ENCODE results near the gene CCDC82.
A peak's percentile ranks its signal among the peaks of the same experiment; 100 is the strongest.
"Not testable (repeated sequence)": the region's sequence is repeated elsewhere in the genome, so short reads cannot be mapped to it uniquely, and the experiment has no call there.

Gene CCDC82

DNA sequence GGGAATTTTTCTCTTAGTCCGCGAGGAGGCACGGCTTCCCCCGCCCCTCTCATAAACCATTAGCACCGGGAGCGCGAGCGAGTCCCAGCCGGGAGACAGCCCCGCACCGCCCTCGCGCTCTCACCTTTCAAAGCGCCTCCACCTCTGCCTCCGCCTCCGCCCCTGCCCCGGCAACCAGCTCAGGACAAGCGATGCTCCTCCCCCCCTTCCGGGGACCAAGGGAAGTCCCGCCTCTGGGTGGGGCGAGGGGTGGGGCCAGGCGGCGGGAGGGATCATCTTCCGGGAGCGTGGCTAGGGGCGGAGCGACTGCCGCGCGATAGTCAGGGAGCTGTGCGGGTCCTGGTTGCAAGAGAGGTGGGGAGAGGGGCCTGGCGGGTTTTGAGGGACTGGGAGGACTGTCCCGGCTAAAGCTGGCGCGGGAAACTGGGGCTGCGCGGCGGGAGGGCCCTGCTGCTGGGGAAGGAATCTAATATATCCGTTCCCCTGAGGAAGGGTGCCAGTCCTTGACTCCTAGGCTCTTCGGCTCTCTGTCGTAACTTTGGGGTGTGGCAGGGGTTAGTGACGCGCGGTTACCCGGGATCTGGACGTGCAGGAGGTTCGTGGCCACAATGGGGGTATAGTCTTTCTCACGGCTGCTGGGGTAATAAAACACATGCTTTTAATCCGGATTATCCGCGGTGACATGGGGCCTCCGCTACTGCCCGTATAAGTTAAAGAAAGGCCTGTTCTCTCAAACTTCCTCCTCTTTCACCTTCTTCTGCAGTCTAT, at the start of gene CCDC82, which contains the start of gene JRKL:
TSS of gene CCDC82 (minus strand) at position 193 of the 768 bp plus-strand sequence. CDS start 5,165 bp downstream, outside the sequence.
TSS of gene JRKL (plus strand) at position 294 of the 768 bp plus-strand sequence. CDS start 637 bp downstream, outside the sequence.
- peak; percentile 98 for DNase-seq

DNA sequence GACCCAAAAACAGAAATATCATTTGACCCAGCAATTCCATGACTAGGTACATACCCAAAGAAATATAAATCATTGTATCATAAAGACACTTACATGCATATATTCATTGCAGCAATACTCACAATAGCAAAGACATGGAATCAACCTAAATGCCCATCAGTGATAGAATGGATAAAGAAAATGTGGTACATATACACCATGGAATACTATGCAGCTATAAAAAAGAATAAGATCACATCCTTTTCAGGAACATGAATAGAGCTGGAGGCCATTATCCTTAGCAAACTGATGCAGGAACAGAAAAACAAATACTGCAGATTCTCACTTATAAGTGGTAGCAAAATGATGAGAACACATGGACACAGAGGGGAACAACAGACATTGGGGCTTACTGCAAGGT, 42.9 kb upstream of the CCDC82 start:
- not testable (repeated sequence) for DNase-seq

DNA sequence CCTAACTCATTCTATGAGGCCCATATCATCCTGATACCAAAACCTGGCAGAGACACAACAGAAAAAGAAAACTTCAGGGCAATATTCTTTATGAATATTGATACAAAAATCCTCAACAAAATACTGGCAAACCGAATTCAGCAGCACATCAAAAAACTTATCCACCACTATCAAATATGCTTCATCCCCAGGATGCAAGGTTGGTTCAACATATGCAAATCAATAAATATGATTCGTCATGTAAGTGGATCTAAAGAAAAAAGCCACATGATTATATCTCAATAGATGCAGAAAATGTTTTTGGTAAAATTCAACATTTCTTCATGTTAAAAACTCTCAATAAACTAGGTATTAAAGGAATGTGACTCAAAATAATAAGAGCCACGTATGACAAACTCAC, 41.0 kb upstream of the CCDC82 start:
- DNase-seq = no peak

DNA sequence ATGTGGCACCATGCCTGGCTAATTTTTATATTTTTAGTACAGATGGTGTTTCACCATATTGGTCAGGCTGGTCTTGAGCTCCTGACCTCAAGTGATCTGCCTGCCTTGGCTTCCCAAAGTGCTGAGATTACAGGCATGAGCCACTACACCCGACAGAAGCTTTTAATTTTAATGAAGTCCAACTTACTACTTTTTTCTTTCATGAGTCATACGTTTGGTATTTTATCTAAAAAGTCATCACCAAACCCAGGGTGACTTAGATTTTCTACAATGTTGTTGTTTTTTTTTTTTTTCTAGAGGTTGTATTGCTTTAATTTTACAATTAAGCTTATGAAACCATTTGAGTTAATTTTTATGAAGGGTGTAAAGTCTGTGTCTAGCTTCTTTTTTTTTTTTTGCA, 35.0 kb upstream of the CCDC82 start:
- no peak for DNase-seq

DNA sequence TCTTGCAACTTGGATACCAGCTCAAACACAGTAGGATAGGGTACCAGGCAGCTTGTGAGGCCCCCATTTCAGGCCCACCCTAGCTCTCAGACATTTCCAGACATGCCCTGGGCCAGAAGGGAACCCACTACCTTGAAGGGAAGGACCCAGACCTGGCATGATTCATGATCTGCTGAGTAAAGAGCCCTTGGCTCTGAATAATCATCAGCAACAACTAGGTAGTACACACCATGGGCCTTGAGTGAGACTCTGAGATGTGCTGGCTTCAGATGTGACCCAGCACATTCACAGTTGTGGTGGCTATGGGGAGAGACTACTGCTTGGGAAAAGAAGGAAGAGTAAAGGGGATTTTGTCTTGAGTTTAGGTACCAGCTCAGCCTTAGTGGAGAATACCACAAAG, 23.7 kb upstream of the CCDC82 start:
- DNase-seq = no peak

DNA sequence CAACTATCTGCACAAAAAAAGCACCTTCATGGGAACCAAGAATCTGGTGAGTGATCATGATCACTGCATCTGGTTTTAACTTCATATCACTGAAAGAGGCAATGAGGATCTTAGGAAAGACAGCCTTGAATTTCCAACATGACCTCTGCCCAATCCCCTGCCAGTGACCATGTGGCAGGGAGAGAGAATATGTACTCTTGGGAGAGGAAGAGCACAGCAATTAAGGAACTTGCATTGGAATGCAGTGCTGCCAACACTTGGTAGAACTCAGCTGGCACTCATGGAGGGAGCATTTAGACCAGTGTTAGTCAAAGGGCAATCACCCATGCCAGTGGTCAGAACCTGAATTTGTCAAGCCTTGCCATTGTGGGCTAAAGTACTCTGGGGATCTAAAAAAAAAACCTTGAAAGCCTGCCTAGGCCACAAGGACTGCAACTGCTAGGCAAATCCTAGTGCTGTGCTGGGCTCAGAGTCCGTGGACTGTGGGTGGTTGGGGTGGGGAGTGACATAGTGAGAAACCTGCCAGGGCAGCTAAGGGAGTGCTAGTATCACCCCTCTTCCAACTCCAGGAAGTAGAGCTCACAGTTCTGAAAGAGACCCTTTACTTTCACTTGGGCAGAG, 23.2 kb upstream of the CCDC82 start:
- DNase-seq = no peak

DNA sequence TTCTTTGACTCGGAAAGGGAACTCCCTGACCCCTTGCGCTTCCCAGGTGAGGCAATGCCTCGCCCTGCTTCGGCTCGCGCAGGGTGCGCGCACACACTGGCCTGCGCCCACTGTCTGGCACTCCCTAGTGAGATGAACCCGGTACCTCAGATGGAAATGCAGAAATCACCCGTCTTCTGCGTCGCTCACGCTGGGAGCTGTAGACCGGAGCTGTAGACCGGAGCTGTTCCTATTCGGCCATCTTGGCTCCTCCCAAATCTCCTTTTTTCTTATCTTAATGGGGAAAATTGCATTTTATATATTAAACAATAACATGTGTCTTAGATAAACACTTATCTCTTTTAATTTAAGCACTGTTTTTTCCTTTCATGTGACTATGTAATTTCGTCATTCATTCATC, 21.7 kb upstream of the CCDC82 start:
- not testable (repeated sequence) for DNase-seq

DNA sequence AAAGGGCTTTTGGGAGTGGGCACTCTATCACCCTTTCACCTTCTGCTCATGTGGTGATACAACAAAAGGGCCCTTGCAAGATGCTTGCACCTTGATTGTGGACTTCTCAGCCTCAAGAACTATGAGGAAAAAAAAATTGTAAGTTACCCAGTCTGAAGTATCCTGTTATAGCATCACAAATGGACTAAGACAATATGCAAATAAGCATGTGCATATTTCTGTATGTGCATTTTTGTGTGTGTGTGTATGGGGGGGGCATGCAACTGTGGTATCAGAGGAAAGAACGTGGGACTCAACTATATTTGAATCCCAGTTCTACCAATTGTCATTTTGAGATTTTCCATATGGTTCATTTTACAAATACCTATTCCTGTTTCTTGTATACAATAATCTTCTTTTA, 11.0 kb upstream of the CCDC82 start:
- DNase-seq = no peak

DNA sequence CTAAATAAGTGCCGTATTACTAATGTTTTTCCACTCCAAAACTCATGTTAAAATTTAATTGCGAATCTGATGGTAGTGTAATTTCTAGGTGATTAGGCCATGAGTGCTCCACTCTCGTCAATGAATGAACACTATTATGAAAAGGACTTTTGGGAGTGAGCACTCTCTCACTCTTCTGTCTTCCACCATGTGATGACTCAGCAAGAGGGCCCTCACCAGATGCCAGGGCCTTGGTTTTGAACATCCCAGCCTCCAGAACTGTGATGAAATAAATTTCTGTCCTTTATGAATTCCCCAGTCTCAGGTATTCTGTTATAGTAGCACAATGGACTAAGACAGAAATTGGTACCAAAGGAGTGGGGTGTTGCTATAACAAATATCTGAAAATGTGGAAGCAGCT, 8.2 kb upstream of the CCDC82 start:
- no peak for DNase-seq

DNA sequence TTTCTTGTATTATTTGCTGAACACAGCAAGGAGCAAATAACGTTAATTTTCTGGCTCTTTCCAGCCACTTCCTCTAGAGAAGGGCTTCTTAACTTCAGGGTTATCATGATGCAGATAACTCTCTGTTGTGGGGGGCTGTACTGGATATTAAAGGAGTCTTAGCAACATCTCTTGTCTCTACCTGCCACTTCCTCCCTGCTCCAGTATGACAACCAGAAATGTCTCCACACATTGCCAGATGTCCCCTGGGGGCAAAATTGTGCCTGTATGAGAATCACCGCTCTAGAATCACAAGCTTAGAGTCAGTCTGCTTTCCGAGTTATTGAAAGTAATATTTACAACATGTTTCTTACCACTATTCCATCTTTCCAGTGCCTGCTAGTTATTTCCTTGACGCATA, 6.9 kb upstream of the CCDC82 start:
- no peak for DNase-seq

DNA sequence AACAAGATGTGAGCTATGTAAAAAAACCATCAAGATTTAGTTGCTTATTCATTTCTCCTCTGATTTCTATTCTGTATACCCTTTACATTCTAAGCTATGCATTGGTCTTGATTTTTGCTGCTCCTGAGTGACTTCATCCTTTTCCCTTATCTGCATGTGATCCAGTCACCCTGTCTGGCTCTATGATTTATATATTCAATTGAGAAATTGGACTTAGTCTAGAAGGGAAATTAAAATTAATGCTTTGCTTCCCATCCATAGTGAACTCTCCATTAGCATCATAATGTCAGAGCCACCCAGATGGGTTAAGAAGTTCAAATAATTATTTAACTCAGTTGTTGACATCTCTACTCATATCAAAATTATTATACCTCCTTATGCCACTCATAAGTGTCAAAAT, 5.1 kb upstream of the CCDC82 start:
- no peak for DNase-seq

DNA sequence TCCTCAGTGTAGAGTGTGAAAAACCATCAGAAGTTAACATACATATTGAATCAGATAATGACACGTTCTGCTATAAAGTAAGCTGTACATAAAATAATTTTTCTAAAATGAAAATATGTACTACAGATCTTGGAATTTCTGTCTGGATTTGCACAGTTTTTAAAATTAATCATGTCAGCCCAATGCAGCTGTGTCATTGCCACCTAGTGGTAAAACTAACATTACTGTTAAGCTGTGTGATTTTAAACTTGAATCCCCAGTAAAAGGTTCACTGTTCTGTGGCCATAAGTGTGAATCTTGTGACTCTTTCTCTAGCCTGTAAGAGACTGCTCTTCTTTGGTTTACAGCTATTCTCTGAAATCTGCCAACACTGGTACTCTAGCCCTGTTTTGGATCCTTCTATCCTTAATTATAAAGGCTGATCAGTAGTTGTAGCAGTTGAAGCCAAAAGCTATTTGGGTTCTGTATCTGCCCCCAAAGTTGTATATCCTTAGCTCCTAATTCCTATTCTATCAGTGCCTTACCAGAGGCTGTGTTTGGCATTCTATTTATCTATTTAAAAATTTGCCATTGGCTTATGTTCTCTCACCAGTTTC, 4.1 kb upstream of the CCDC82 start:
- peak; percentile 69 for DNase-seq

DNA sequence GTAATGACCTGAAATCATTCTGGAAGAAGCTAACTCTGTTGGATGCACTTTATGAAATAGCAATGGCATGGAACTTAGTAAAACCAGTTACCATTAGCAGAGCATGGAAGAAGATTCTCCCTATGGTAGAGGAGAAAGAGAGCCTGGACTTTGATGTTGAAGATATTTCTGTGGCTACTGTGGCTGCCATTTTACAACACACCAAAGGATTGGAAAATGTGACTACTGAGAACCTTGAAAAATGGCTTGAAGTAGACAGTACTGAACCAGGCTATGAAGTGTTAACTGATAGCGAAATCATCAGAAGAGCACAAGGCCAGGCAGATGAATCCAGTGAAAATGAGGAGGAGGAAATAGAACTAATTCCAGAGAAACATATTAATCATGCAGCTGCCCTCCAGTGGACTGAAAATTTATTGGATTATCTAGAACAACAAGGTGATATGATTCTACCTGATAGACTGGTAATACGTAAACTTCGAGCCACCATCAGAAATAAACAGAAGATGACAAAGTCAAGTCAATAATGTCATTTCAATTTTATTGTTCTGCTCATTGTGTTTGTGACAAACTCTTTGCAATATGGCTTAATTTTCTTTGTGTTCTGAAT, 2.1 kb upstream of the CCDC82 start:
- DNase-seq = no peak

DNA sequence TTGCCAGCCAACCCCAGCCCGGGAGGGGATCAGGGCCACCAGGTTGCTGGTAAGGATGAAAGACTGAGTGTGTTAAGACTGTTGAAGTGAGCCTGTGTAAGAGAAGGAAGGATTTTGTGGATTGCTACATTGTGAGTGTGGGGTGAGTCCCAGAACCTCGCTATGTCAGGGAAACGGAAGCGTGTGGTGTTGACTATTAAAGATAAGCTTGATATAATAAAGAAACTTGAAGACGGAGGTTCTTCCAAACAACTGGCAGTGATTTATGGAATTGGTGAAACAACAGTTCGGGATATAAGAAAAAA, 728 bp upstream of the CCDC82 start:
- peak; percentile 59 for DNase-seq

DNA sequence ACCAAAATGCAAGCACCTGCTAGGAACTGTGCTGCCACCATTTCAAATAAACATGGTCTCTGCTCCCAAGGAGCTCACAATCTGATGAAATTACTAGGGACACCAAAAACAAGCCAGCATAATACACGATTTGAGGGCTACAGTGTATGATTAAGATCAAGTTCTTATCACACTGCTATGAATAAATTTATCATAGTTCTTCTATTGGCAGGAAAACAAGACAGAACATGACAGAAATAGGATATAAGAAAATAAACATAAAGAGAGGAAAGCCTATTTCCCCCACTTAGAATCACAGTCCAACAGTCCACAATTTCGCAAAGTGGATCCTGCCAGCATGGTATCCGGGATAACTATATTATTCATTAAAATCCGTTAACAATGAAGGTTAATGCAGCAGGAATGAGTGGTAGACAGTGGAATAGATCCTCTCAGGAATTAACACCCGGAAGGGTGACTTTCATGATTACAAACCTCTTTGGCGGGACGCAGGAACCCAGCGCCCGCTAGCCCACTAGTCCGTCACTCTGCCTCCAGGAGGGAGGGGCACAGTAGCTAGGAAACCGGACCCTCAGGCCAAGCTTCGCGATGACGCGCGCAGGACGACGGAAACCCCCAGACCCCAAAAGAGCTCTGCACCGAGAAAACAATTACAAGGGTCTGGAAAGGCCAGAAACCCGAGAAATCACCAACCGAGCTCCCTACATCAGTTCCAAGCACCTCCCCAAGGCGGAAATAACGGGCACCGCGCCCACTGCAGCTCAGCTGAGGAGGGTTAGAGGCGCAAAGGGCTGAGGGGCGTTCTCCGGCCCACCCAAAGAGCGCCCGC, 607 bp downstream of the CCDC82 start:
- DNase-seq = peak; percentile 78

DNA sequence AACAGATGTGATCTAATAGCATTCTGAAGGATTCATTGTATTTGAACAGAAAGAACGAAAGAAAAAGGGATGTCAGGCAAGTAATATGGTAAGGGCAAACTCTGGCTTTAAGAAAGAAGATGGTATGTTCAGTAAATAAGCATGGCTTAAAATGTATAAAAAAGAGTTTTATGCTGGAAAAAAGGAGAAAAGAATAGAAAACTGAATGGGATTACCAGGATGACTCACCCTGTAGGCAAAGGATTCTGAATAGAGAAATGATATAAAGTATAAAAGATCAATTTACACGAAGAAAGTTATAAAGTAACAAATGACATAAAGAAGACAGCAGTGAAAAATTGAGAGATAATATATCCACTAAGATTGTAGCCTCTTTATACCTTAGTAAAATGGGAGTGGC, 4.5 kb downstream of the CCDC82 start:
- DNase-seq = no peak

DNA sequence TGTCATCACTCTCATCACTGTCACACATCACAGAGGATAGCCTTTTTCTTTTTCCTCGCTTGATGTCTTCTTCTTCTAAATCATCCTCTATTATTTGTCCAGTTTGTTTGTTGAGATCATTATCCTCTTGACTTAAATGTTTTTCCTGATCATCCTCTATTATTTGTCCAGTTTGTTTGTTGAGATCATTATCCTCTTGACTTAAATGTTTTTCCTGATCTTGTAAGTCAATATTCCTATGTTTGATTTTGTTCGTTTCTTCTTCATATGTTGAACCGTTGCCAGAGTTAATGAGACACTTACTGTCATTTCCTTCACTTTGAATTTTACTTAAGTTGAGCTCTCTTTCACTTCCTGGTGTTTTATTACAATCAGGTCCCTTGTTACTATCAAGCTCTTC, 5.6 kb downstream of the CCDC82 start:
- DNase-seq = no peak

DNA sequence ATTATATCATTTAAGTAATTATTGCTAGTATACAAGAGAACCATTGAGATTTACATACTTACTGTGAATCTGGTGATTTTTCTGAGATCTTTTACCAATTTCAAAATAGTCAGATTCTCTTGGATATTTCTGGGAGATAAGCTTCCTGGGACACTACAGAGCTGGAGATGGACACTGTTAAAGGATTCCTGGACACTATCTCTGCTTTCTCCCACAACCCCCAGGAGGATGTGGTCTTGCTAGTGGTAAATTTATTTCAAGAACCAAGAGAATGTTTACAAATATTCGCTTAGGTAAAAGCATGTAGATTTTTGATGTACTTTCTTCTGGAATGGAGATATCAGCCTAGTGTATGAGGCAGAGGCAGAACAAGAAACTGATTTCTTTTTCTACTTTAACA, 12.9 kb downstream of the CCDC82 start:
- no peak for DNase-seq

DNA sequence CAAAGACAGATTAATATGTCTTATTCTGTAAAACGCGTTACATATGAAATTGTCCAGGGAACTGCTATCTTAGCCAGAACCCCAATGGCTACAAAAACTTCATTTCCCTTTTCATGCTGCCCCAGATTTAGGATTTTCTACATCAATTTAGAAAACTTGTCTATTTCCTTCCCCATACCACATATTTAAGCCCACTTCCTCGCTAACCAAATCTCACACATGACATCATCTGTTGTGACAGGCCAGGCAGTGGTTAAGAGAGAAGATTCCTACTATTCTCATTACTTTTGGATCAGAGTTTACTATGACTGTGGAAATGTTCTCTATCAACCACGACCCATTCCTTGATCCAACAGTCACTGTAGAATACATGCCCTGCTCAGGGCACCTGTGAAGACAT, 15.9 kb downstream of the CCDC82 start:
- no peak for DNase-seq

DNA sequence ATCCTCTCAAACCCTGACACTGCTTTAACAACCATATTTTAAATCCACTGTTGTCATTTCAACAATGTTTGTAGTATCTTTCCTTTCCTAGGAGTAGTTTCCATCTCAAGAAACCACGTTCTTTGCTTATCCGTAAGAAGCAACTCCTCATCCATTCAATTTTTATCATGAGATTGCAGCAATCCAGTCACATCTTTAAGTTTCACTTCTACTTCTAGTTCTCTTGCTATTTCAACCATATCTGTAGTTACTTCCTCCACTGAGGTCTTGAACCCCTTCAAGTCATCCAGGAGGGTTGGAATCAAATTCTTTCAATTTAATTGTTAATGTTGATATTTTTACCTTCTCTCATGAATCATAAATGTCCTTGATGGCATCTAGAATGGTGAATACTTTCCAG, 22.4 kb downstream of the CCDC82 start:
- DNase-seq = no peak

DNA sequence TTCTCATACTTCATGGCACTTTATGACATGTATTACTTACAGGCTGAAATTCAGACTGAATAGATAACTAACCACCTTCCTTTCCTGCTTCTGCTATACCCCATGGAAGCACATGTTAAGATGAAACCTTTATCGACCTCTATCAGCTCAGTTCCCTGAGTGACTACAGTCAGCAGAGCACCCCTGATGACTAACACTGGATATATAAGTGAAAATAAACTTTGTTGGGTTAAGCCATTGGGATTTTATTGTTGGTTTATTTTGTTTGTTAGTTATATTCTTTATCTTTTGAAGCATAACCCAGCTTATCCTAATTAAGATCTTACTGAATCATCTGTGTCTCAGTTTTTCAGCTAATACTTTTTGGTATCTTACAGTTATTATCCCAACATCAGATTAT, 23.7 kb downstream of the CCDC82 start:
- DNase-seq = no peak

DNA sequence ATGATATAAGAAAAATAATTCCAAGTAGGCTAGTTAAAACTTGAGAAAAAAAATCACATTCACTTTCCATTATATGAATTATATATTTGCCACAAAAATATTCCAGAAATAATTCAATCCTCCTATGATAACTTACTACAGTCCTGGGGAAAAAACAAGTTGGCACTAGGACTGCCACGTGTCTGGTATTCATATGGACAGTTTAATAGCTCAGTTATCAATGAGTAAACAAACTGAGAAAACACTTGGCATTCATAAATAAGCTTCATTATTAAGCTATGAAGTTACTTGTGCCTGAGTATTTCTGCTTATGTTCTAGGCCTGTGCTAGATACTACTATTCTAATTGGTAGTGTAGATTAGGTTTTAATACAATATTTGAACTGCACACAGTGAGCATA, 24.2 kb downstream of the CCDC82 start:
- no peak for DNase-seq

DNA sequence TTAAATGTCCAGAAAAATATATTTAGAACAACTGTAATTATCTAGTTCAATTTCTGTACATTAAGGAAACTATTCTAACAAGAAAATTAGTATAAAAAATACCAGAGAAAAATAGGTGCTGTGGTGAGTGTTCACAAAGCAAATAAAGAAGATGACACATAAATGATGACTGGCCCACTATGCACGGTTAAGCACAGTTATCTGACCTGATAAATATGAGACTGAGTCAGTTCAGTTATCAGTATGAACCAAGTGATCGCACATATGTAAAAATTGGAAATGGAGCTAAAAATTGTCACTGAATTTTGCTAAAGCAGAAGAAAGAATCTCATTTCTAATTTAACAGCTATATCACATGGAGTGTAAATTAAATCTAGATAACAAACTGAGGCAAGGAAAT, 27.9 kb downstream of the CCDC82 start:
- peak; percentile 23 for DNase-seq
